HG03025 (cell line): Measurements from ENCODE around the gene BARD1.
"Not testable (repeated sequence)": the region's sequence is repeated elsewhere in the genome, so short reads cannot be mapped to it uniquely, and the experiment has no call there.

Experiments
- ATAC-seq: cut with Tn5 transposase; IDR thresholded peaks from one replicate; pipeline ENCODE4 v1.9.1; 2021; ENCODE audit warnings: mild to moderate bottlenecking, moderate library complexity; ENCODE audit not compliant: unreplicated experiment, low FRiP score

Gene BARD1

DNA sequence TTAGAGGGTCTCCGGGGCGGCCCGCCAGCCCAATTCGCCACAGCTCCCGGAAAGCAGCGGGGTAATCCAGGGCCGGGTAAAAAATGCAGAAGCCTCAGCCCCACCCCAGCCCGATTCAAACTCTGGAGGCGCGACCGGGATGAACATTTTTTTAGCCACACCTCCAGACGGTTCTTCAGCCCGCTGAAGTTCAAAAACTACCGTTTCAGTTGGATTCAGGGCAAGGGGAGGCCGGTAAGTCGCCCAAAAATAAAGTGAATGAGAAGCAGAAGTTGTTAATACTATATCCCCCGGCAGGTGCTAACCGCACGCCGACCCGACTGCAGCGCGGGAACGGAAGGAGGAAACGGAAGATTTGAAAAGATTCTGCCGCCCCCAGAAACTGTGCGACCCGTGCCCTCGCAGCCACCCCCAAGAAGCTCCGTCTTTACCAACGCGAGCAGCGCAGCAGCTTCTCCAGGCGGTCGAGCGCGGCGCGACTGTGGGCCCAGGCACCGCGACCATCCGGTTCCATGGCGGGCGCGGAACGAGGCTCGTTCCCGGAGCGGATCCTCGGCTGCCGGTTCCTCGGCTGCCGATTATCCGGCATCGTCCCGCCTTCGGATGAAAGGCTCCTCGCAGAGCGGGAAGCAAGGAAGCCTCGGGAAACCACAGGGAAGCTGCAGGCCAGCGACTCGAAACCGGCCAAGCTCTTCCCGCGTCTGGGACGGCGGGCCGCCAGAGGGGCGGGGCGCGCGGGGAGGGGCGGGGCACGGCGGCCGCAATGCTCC is at the start of gene BARD1:
Gene BARD1, minus strand, starts transcription at position 703 of the 770 bp plus-strand sequence. Its CDS starts 114 bp downstream, at position 589.
- peak; percentile 21 for ATAC-seq

DNA sequence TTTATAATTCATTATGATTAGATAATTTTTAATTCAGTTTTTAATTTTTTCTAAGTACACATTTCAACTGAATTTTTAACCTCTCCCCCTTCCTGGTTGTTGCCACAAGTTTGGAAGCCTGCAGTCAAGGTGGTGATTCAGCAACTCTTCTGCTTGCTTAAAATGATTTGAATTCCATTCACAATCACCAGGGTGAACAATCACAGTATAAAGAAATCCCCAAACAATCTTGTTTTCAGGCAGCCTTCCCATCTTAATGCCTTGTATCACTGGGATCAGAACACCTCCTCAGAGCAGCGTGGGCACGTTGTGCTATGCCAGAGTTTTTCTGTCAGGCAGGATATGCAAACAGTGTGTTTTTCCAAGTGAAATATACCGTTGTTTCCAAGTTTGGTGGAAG is 46.7 kb upstream of the BARD1 start:
- ATAC-seq: no peak

DNA sequence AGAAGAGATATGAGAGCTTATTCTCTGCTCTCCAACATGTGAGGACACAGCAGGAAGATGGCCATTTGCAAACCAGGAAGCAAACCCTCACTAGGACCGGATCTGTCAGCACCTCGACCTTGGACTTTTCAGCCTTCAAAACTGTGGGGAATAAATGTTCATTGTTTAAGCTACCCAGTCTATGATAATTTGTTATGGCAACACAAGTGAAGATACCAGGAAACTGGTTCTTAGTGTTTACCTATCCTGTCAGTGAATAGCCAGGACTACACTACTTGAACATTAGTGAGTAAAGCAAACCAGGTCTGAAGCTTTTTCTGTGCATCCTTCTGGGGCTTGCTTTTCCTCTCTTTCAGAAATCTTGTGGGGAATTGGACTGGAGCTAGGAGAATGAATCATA is 44.4 kb upstream of the BARD1 start:
- no peak for ATAC-seq

DNA sequence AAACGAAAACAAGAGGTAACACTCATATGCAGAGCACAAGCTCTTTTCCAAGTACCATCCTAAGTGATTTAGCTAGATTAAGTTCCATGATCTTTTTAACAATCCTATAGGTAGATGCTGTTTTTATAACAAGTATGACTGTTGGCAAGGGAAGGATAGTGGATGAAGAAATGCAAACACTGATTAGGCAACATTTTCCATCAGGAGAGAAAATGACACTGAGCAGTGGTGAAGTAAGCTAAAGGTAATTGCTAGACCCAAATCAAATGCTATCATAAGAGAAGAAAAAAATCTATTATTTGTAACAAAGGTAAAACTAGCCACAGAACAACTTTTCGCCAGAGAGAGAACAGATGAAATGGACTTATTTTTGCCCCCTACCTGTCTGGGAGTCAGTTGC is 34.3 kb upstream of the BARD1 start:
- ATAC-seq: no peak

DNA sequence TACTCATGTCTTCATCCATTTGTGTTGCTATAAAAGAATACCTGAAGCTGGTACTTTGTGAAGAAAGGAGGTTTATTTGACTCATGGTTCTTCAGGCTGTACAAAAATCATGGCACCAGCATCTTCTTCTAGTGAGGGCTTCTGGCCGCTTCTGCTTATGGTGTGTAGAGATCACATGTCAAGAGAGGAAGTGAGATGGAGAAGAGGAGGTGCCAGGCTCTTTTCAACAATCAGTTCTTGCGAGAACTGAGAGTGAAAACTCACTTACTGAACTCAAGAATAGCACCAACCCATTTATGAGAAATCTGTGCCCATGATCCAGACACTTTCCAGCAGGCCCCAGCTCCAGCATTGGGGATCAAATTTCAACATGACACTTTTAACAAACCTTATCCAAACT is 30.0 kb upstream of the BARD1 start:
- ATAC-seq: peak; percentile 78

DNA sequence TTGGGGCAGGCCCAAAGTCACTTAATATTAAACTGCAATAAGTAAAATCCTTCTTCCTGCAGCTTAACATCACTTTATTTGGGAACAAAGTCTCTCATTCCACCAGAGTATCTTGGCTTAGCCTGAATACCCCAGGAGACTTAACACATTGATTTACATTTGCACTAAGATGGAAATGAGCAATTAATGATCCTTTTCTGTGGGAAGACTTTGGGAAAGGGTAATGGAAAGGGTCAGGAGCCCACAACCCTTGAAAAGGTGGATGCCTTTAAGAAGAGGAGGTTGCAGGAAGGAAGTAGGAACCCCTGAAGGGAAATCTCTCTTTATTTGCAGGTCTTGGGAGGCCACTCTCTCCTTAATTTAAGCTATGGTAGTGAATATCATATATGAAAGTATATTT is 28.0 kb upstream of the BARD1 start:
- ATAC-seq: no peak

DNA sequence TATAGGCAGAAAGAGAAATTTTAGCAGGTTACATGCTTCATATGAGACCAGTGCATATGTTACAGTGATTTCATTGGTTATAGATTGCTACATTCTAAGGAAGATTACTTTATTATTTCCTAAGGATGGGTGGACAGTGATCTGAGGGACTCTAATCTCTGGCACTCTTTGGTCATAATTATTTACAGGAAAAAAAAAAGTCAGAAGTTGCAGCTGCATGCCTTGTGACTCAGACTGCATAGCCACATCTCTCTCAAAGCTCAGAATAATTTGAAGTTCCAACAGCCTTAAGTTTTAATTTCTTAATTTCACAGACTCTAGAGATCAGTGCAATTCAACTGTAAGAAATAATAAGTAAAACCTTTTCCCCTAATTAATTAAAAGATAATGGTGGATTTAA is 27.1 kb upstream of the BARD1 start:
- no peak for ATAC-seq

DNA sequence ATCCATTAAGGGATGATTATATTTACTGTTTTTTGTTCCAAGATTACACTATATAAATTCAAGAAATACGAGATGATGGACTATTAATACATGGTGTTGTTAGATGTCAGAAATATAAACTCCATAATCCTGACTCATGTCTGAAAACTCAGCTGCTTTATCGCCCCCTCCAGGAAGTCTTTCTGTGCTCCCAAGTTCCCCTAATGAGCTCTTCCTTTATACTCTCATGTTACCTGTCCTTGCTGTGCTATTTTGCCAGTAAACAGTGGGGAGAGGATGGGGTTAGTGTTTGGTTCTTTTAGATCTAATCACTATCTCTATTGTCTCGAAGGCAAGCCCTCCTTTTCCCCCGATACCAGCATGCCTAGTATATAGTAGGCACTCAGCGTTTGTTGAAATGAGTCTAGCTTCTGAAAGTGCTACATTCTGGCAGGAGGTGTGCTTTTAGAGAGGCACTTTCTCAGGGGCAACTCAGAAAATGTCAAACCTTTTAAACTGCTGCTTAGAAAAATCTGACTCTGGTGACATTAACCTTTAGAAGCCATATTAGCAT is 21.4 kb upstream of the BARD1 start:
- ATAC-seq: no peak

DNA sequence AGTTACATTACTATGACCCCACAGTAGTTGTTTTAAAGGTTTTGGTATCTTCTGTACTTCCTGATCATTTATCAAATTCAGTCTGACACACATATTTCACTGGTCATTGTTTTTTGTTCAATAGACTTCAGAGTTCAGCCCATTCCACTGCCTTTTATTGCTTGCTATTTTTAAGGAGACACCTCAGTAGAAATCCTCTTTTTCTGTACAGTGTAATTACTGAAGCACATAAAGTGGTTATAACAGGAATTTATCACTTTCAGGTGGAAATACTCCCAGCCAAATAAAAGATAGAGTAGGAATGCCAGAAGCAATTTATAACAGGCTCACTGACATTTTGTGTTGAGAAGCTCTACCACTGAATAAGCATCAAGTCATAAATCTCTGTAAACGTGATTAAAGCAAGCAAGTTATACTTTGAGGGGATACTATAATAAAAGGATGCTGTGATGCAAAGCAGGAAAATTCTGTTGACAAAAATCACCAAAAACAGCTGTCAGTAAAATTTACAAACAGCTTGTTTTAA is 6.6 kb upstream of the BARD1 start:
- no peak for ATAC-seq

DNA sequence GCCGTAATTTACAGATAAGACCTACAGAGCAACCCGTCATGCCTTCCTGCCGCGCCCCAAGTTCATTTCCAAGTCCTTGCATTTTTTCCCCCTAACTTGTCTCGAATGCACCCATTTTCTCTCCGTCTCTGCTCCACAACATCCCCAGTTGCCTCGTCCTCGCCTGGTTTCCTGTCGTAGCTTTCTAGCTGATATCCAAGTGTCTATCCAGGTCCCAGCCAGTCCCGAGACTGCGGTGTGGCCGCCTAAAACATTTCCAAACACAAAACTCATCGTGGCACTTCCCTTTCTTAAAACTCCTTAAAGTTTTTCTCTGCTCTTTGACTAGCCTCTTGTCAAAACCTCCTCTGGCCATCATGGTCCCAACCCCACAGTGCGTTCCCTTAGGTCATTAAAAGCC is 1.2 kb upstream of the BARD1 start:
- ATAC-seq: no peak

DNA sequence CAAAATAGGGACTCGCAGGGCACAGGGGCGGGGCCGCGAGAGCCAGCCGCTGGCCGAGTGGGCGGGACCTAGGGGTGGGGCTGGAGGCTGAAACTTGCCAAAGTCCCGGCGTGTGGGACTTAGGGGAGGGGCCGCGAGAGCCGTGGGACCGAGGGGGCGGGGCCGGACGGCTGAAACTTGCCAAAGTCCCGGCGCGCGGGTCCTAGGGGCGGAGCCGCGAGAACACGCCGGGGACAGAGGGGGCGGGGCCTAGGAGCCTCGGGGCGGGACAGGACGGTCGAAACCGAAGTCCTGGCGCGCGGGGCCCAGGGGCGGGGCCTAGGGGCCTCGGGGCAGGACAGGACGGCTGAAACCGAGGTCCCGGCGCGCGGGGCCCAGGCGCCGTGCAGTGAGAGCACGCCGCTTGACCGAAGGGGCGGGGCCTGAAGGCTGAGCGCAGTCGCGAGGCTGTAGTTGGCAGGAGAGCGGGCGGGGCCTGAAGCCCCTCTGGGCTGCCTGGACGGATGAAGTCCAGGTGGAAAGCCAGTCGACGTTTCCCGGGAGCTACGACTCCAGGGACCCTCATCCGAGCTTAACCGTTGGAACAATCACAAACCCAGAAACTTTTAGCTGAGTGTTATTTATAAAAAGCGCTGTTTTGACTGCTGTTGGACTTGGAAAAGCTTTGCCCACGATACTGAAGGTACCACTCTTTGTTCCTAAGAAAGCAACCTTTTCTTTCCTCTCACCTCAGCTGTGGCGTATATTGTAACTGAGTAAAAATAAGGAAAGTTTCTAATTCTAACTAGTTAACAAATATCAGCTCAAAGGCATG is 475 bp upstream of the BARD1 start:
- peak; percentile 90 for ATAC-seq

DNA sequence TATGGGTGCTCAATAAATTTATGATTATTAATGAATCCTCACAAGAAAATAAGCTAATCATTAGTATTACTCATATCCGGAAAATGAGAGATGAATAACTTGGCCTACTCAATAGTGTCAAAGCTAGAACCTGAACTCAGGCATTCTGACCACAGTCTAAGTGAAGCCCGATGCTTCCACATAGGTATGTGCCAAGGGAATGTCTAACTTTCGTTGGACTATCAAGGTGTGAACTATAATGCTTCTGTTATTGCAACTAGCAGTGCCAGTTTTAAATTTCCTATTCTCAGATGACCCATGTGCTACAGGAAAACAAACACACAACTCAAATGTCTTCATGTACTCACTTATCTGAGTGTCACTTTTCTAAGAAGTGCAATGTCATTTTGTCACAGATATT is 1.8 kb downstream of the BARD1 start:
- ATAC-seq: no peak

DNA sequence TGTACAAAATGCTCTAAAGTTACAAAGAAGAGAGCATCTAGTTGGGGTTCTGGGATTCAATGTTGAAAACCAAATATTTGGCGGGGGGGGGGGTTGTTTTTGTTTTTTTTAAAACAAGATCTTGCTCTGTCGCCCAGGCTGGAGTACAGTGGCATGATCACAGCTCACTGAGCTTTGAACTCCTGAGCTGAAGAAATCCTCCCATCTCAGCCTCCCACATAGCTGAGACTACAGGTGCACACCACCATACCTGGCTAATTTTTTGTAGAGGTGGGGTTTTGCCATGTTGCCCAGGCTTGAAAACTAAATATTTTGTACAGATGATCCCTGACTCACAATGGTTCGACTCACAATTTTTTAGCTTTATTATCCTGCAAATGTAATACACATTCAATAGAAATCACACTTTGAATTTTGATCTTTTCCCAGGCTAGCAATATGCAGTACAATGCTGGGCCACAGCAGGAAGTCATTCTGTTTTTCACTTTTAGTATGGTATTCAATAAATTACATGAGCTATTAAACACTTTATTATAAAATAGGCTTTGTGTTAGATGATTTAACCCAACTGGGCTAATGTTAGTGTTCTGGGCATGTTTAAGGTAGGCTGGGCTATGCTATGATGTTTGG is 7.6 kb downstream of the BARD1 start:
- no peak for ATAC-seq

DNA sequence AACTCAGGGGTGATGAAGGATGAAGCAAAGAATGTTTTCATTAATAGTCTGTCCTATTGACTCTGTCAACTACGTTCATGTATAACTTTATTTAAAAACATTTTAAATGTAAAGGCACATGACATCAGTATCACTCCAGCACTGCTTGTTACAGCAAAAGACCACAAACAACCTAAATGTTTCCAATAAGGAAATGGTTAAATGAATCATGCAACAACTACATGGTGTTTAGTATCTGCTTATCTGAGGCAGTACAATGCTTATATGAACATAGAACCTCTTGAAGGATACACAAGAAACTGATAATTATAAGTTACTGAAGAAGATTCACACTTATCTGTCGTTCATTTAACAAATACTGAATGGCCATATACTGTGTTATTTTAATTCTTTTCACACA is 8.4 kb downstream of the BARD1 start:
- ATAC-seq: no peak

DNA sequence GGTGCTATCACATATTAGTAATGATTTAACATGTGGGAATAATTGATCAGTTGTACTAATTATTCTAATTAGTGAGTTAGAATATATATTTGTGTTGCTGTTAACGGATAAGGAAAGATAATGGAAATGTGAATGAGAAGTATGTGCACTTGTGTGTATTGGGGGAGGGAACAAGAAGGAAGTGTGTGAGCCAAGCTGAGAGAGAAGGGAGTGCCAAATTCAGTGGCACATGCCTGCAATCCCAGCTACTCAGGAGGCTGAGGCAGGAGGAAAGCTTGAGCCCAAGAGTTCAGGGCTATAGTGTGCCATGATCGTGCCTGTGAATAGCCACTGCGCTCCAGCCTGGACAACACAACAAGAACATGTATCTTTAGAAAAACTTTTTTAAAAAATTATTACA is 9.3 kb downstream of the BARD1 start:
- ATAC-seq: no peak

DNA sequence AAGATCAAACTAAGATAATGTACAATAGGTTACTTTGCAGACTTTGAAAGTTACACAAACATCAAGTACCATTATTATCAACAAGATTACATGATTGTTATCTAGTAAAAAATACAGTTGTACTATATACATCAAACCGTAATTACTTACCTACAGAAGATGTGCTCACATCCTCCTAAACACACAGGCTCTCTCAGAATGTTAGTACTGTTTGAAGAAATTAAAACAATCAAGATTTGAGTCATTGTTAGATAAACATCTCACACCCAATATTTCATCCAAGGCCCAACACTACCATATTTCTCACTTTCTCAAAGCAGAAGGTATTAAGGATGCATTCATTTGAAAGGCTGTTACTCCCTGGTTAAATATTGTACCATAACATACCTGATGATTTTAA is 12.6 kb downstream of the BARD1 start:
- no peak for ATAC-seq

DNA sequence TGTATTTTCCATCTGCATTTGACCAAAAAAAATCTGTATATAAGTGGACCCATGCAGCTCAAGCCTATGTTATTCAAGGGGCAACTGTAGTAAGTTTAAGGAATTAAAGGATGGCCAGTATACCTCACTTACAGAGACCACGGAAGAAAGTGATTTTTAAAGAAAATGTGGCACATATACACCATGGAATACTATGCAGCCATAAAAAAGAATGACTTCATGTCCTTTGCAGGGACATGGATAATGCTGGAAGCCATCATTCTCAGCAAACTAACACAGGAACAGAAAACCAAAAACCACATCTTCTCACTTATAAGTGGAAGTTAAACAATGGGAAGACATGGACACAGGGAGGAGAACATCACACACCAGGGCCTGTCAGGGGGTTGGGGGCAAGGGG is 26.3 kb downstream of the BARD1 start:
- ATAC-seq: not testable (repeated sequence)

DNA sequence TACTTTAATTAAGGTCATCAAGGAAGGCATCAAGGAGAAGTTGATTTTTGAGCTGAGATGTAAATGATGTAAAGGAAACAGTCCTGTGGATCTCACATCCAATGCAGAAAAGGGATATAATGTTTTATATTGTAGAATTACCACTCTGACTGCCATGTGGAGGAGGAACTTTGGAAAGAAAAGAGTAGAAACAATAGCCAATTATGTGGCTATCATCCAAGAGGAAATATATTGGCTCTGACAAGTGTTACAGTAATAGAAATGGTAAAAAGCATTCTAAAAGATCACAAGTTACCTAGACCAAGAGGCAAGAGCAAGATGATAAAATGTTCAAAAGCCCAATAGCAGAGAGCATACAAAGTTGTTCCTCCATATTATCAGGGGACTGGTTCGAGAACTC is 26.8 kb downstream of the BARD1 start:
- no peak for ATAC-seq

DNA sequence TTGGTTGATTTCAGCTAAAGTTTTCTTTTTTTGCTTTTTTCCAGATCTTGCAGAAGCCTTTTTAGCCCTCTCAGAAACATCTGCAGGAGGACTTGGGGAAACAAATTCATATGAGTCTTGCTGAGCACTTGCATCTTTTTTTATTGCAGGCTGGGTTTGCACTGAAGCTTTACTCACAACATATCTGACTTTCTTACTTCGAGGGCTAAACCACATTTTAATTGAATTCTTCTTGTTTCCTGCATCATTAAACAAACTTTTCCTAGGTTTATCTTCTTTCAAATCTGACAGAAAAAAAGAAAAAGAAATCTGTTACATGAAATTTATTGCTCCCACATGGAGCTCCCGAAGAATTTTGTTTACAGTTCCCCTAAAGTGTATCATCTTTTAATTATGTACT is 28.3 kb downstream of the BARD1 start:
- ATAC-seq: no peak

DNA sequence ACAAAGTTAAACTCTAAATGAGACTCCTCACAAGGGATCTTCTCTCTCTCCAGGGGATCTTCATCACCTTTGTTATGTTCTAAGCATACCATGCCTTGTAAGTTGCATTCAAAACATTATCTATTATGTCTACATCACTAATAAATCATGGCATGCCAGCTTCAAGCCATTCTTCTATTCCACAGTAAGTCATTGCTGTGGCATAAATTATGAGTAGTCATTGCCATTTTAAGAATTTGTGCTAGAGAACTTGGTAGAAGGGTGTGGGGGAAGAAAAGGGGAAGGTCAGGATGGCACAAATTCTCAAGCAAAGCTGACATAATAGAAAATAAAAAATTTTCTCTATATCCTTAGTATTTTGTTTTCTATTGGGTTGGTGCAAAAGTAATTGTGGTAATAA is 33.5 kb downstream of the BARD1 start:
- ATAC-seq: no peak

DNA sequence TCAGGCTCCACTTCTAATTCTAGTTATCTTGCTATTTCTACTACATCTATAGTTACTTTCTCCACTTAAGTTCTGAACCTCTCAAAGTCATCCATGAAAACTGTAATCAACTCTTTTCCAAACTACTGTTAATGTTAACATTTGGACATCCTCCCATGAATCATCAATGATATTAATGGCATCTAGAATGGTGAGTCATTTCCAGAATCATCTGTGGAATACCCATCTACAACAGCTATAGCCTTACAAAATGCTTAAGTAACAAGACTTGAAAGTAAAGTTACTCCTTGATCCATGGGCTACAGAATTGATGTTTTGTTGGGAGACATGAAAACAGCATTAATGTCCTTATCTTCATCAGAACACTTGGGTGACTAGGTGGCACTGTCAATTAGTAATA is 35.4 kb downstream of the BARD1 start:
- no peak for ATAC-seq
